Endothelial cell of umbilical vein (primary cell): ENCODE measurements around the gene SLC13A5. TPM values are rescaled to one million over a fixed set of nuclear protein-coding genes. Genes with fewer than 3 reads are reported as not detected.

Source experiments
- BruUV-seq: library from RNA; stranded (reverse); fragments of 400-500 nt; replicated peaks from 2 replicates; lab custom pipeline; 2021; lab: Mats Ljungman, UMichigan
- CTCF ChIA-PET: fragments of 300-600, 350-600 bp; sonication (Branson Sonifier 250); formaldehyde crosslinking; loops from one replicate; lab custom pipeline; 2021; ENCODE audit warnings: antibody characterized with exemption, inconsistent platforms; lab: Charles Lee
- POLR2A ChIA-PET: fragments of 300-600, 350-600 bp; sonication (Branson Sonifier 250); formaldehyde crosslinking; loops from one replicate; lab custom pipeline; 2021; ENCODE audit warnings: antibody characterized with exemption, inconsistent platforms; lab: Charles Lee
- DNase-seq: peaks from one replicate; pipeline ENCODE4 v3.0.0-alpha.2; 2011; ENCODE audit warnings: low read depth, low spot score
- FAIRE-seq: peaks from 2 replicates; lab custom pipeline; 2011; peaks lifted over from hg19 to GRCh38; lab: Jason Lieb, UNC
- H2AFZ ChIP-seq: 2 replicates; pipeline ENCODE4 v1.6.0; 2012; ENCODE audit warnings: low read depth, low read length, control low read depth, inconsistent platforms
- H3K27ac ChIP-seq: 2 replicates; pipeline ENCODE4 v1.5.1; 2011; ENCODE audit warnings: low read depth, mild to moderate bottlenecking, control low read depth, low read length, moderate library complexity; ENCODE audit not compliant: insufficient read depth
- H3K27me3 ChIP-seq, 2 experiments: 2 replicates each; pipeline versions ENCODE4 v1.6.0 to v1.6.1; 2011; ENCODE audit warnings: low read length in 2 of 2, mixed read lengths in 1 of 2; ENCODE audit not compliant: control insufficient read depth in 2 of 2, insufficient read depth in 2 of 2
- H3K36me3 ChIP-seq, 2 experiments: 2 replicates in 1 of 2; 3 replicates in 1 of 2; pipeline ENCODE4 v1.5.1; 2011; ENCODE audit warnings: low read length in 2 of 2, mild to moderate bottlenecking in 1 of 2, moderate library complexity in 1 of 2; ENCODE audit not compliant: control insufficient read depth in 2 of 2, insufficient read depth in 2 of 2; ENCODE audit errors: extremely low read depth in 1 of 2
- H3K4me1 ChIP-seq: 3 replicates; pipeline ENCODE4 v1.5.1; 2011; ENCODE audit warnings: mild to moderate bottlenecking, low read length; ENCODE audit not compliant: control insufficient read depth, insufficient read depth; ENCODE audit errors: extremely low read depth
- H3K4me2 ChIP-seq: 2 replicates; pipeline ENCODE4 v1.6.1; 2011; ENCODE audit warnings: low read length, control low read depth, mixed read lengths; ENCODE audit not compliant: insufficient read depth
- H3K4me3 ChIP-seq, 3 experiments: fragments of 200-600 bp in 1 of 3; sonication (generic), shearing (Covaris generic) in 1 of 3; replicated peaks in 1 of 3; 2 replicates each; pipeline ENCODE4 v1.5.1; 2011 to 2016; ENCODE audit warnings: control low read depth in 3 of 3, low read length in 3 of 3, mild to moderate bottlenecking in 2 of 3, inconsistent platforms in 1 of 3, low read depth in 1 of 3, moderate library complexity in 1 of 3; ENCODE audit not compliant: insufficient read depth in 1 of 3
- H3K79me2 ChIP-seq: 2 replicates; pipeline ENCODE4 v1.6.0; 2012; ENCODE audit warnings: low read length, inconsistent platforms; ENCODE audit not compliant: control insufficient read depth, insufficient read depth
- H3K9ac ChIP-seq: replicated peaks from 2 replicates; pipeline ENCODE3; 2011; ENCODE audit warnings: low read length, control low read depth; ENCODE audit not compliant: insufficient read depth; ENCODE audit errors: extremely low read depth
- H3K9me1 ChIP-seq: replicated peaks from 3 replicates; pipeline ENCODE4 v1.6.0; 2011; ENCODE audit warnings: mild to moderate bottlenecking, low read length; ENCODE audit not compliant: control insufficient read depth, insufficient read depth; ENCODE audit errors: extremely low read depth
- H3K9me3 ChIP-seq: replicated peaks from 2 replicates; pipeline ENCODE4 v1.5.1; 2012; ENCODE audit warnings: low read length, inconsistent platforms; ENCODE audit not compliant: control insufficient read depth, insufficient read depth
- H4K20me1 ChIP-seq: replicated peaks from 2 replicates; pipeline ENCODE3; 2011; ENCODE audit warnings: mild to moderate bottlenecking, low read length; ENCODE audit not compliant: control insufficient read depth, insufficient read depth; ENCODE audit errors: extremely low read depth
- EZH2 ChIP-seq: IDR thresholded peaks from 2 replicates; pipeline ENCODE4 v1.6.1; 2012; ENCODE audit warnings: borderline replicate concordance, low read depth, mild to moderate bottlenecking, moderate library complexity, low read length, inconsistent platforms; ENCODE audit not compliant: severe bottlenecking
- FOS ChIP-seq: IDR thresholded peaks from 2 replicates; pipeline ENCODE4 v1.6.1; 2011; ENCODE audit warnings: mild to moderate bottlenecking, low read length, moderate library complexity, borderline replicate concordance; ENCODE audit not compliant: insufficient read depth
- GATA2 ChIP-seq: IDR thresholded peaks from 2 replicates; pipeline ENCODE4 v1.7.0; 2011; ENCODE audit warnings: low read depth, mild to moderate bottlenecking, moderate library complexity, mixed read lengths, low read length; ENCODE audit not compliant: insufficient read length, insufficient read depth
- JUN ChIP-seq: IDR thresholded peaks from 2 replicates; pipeline ENCODE4 v1.6.1; 2011; ENCODE audit warnings: borderline replicate concordance, low read depth; ENCODE audit not compliant: insufficient read length, insufficient read depth
- MYC ChIP-seq: IDR thresholded peaks from one replicate; pipeline ENCODE4 v1.6.1; 2011; ENCODE audit warnings: mild to moderate bottlenecking, low read depth, low read length
- POLR2AphosphoS5 ChIP-seq: IDR thresholded peaks from 2 replicates; pipeline ENCODE4 v1.6.1; 2012; ENCODE audit warnings: low read depth, mild to moderate bottlenecking, control low read depth, low read length, moderate library complexity; ENCODE audit not compliant: insufficient read depth
- dilution Hi-C: fragments of 300-500 bp; cut with MboI; formaldehyde crosslinking; loops from one replicate; pipeline ENCODE4 v1.15.0; 2019; ENCODE audit warnings: low sequenced_read_pairs; ENCODE audit not compliant: extremely low pct_ligation_motif_present
- intact Hi-C: fragments of 100-400 bp; cut with micrococcal nuclease; formaldehyde crosslinking; loops from one replicate; pipeline ENCODE4 v1.10.0; 2022
- polyA plus RNA-seq, 4 experiments: library from polyadenylated mRNA; depleted of rRNA in 3 of 4; stranded (reverse) in 3 of 4; unstranded in 1 of 4; fragments of >200 nt; gene quantifications; 2 replicates each; pipeline versions ENCODE4 v1.2.1 to v1.2.3, GENCODE V29; 2011 to 2012; ENCODE audit warnings: missing spikeins in 1 of 4
- total RNA-seq: library from RNA; stranded (reverse); gene quantifications from 2 replicates; pipeline ENCODE4 v1.2.3, GENCODE V29; 2021
- TF ChIP-seq, protein P1 (sequence below): IDR thresholded peaks from 2 replicates; pipeline ENCODE4 v1.6.1; 2011; ENCODE audit not compliant: insufficient read depth, insufficient read length
- TF ChIP-seq, protein P2 (sequence below), 2 donors: IDR thresholded peaks; 1 replicate in 1 of 2; 2 replicates in 1 of 2; pipeline ENCODE4 v1.5.1; 2011; ENCODE audit warnings: low read length in 2 of 2, mild to moderate bottlenecking in 2 of 2, moderate library complexity in 2 of 2, control low read depth in 1 of 2, inconsistent platforms in 1 of 2, low read depth in 1 of 2; ENCODE audit not compliant: insufficient read depth in 1 of 2; ENCODE audit errors: extremely low read depth in 1 of 2

SLC13A5 gene
- total and polyA plus RNA-seq, 2 donors (not counting 3 experiments of a cell fraction or from before 2014, with no cell fraction given) = 0.03 TPM; not detected in 1

DNA sequence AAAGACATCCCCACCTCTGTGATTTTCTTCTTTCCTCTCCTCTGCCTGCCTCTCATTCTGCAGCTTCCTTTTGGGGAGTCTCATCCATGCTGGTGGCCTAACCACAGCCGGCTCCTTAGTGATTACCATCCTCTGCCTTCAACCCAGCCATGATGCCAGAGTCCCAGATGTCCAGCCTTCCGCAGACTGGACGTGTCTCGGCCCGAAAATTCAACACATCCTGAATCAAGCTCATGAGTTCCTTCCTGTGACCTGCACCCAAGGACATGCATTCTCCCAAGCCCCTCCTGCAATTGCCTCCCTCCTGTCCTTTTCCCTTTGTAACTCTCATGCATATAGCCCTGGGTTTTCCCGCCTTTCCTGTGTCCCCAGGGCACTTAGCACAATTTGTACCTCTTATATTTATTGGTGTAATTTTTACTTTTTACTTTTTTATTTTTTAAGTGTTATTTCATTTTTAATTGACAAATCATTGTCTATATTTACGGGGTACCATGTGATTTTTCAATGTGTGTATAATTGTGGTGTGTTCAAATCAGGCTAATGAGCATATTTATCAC lies 1.2 kb upstream of the SLC13A5 start:
- Histone ChIP-seq H3K27me3 (peaks cover 28 to 32% of the 10 kb centered on the region in 2 experiments), H3K4me1 (no peaks in the 10 kb centered on the region), H3K9ac (no peak overlapping the region), H3K27ac (no peak overlapping the region), H4K20me1 (no peaks in the 10 kb centered on the region), H3K79me2 (no peaks in the 10 kb centered on the region), H3K9me1 (no peaks in the 10 kb centered on the region), H3K4me2 (no peak overlapping the region), H3K36me3 (no peaks in the 10 kb centered on the region), H3K4me3 (no peak overlapping the region), H2AFZ (no peak overlapping the region), H3K9me3 (no peaks in the 10 kb centered on the region)
- no peak for FAIRE-seq
- no peak for DNase-seq
- TF ChIP-seq FOS (no peak), GATA2 (no peak), POLR2AphosphoS5 (no peak), EZH2 (no peak), MYC (no peak), JUN (no peak)
- TF ChIP-seq, protein P1, sequence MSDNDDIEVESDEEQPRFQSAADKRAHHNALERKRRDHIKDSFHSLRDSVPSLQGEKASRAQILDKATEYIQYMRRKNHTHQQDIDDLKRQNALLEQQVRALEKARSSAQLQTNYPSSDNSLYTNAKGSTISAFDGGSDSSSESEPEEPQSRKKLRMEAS = no peak
- TF ChIP-seq, protein P2, sequence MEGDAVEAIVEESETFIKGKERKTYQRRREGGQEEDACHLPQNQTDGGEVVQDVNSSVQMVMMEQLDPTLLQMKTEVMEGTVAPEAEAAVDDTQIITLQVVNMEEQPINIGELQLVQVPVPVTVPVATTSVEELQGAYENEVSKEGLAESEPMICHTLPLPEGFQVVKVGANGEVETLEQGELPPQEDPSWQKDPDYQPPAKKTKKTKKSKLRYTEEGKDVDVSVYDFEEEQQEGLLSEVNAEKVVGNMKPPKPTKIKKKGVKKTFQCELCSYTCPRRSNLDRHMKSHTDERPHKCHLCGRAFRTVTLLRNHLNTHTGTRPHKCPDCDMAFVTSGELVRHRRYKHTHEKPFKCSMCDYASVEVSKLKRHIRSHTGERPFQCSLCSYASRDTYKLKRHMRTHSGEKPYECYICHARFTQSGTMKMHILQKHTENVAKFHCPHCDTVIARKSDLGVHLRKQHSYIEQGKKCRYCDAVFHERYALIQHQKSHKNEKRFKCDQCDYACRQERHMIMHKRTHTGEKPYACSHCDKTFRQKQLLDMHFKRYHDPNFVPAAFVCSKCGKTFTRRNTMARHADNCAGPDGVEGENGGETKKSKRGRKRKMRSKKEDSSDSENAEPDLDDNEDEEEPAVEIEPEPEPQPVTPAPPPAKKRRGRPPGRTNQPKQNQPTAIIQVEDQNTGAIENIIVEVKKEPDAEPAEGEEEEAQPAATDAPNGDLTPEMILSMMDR (IDR thresholded peaks at IDR 0.05; ENCODE audit: extremely low read depth in 1 of 2, insufficient read depth in 1 of 2, low read depth in 1 of 2, low read length in 2 of 2) = no peak
- ChIA-PET POLR2A (no interaction called here), CTCF (interaction anchor here (1.0 to 1.5 kb wide), 2 partner anchors 8 to 129 kb away, joined by 3 read pairs; no protein-coding TSS in a partner anchor)
- dilution Hi-C loops (no loop called here), intact Hi-C loops (no loop called here)
- BruUV-seq = no TSS peak
